Upper lobe of left lung (tissue), 6 donors: ENCODE results near the gene ZNF292. TPM values are rescaled to one million over a fixed set of nuclear protein-coding genes. Genes with fewer than 3 reads are reported as not detected.
A peak's percentile ranks its signal among the peaks of the same experiment; 100 is the strongest.

Experiments used
- ATAC-seq, 2 donors: fragments of 200-7000 bp; cut with Tn5 transposase; one replicate each; pipeline ENCODE4 v1.9.1; 2022; ENCODE audit warnings: mild to moderate bottlenecking in 2 of 2, moderate library complexity in 2 of 2; ENCODE audit not compliant: low FRiP score in 2 of 2
- DNase-seq, 2 donors: peaks; one replicate each; pipeline ENCODE4 v3.0.0-alpha.2; 2019 to 2020
- H3K27ac ChIP-seq, 4 donors: fragments of 200-600 bp; sonication (generic); one replicate each; pipeline ENCODE4 v1.5.1; 2016 to 2019
- H3K27me3 ChIP-seq, 4 donors: fragments of 200-600 bp; sonication (generic); one replicate each; pipeline ENCODE4 v1.5.1; 2017 to 2019
- H3K36me3 ChIP-seq, 4 donors: fragments of 200-600 bp; sonication (generic); one replicate each; pipeline ENCODE4 v1.5.1; 2016 to 2019
- H3K4me1 ChIP-seq, 4 donors: fragments of 200-600 bp; sonication (generic); one replicate each; pipeline ENCODE4 v1.5.1; 2018 to 2019
- H3K4me3 ChIP-seq, 4 donors: fragments of 200-600 bp; sonication (generic); one replicate each; pipeline ENCODE4 v1.5.1; 2017 to 2019; ENCODE audit warnings: mild to moderate bottlenecking in 2 of 4, moderate library complexity in 1 of 4
- H3K9me3 ChIP-seq, 4 donors: fragments of 200-600 bp; sonication (generic); one replicate each; pipeline ENCODE4 v1.5.1; 2018 to 2019
- EP300 ChIP-seq, 4 donors: sonication (generic); formaldehyde crosslinking; IDR thresholded peaks; one replicate each; pipeline ENCODE4 v1.5.1; 2017; ENCODE audit warnings: antibody characterized with exemption in 4 of 4, control low read depth in 2 of 4
- POLR2A ChIP-seq, 4 donors: fragments of 450-650 bp; IDR thresholded peaks; one replicate each; pipeline ENCODE4 v1.5.1; 2016 to 2017; ENCODE audit warnings: antibody characterized with exemption in 4 of 4, mild to moderate bottlenecking in 2 of 4
- POLR2AphosphoS5 ChIP-seq, 2 donors: sonication (generic); formaldehyde crosslinking; IDR thresholded peaks; one replicate each; pipeline ENCODE4 v1.5.1; 2017; ENCODE audit warnings: antibody characterized with exemption in 2 of 2
- WGBS, 2 donors: methylation state at CpG; one replicate each; pipeline ENCODE4 v1.1.5; 2017 to 2018; 5-methylcytosine and 5-hydroxymethylcytosine counted together
- total RNA-seq, 6 donors: library from RNA; depleted of rRNA in 4 of 6; stranded (reverse); fragments of >200 nt in 4 of 6; gene quantifications; one replicate each; pipeline versions ENCODE4 v1.1.0 to v1.2.1, GENCODE V29; 2016 to 2021
- TF ChIP-seq, protein P1 (sequence below), 6 experiments: fragments of 450-650 bp in 4 of 6; fragments of 200-600 bp in 2 of 6; sonication (generic) in 2 of 6; IDR thresholded peaks; one replicate each; pipeline ENCODE4 v1.5.1; 2016 to 2019; ENCODE audit warnings: antibody characterized with exemption in 6 of 6
- donor health status: DM: no; HTN: no; CAD: no; lungs with moderate emphysema.
- donor health status: DM: no; HTN: yes; CAD: no; lungs with severe emphysema.

Gene ZNF292
- 10 to 100 TPM; 19.9 to 60.8 (median 32.0) TPM for total RNA-seq

DNA sequence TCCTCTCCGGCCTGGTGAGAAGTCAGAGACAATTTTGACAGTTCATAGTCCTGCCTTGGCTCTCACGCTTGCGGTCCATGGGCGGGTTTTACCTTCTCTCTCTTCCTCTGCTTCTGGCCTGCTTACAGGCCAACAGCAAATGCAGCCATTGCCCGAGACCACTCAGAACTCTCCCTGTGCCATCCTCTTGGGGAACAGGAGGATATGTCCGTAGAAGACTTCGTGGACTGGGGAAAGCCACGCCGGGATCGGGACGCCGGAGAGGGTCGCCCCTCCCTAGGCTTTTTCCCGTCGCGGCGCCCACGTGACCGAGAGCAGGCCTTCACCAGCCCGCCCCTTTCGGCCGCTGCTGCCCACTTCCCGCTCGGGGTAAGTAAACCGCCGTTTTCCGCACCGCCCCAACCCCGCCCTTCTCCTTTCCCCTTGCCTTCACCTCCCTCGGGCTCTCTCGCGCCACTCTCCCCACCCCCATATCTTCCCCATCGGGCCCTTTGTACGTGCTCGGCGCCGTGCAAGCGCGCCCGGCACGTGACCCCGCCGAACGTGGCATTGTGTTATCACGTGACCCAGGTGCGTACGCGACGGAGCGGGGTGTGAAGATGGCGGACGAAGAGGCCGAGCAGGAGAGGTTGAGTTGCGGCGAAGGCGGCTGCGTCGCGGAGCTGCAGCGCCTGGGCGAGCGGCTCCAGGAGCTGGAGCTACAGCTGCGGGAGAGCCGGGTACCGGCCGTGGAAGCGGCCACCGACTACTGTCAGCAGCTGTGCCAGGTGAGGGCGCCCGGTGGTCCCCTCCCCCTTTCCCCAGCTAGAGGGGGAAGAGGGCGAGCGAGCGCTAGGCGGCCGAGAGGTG is at the start of gene ZNF292:
Gene ZNF292 (plus strand): TSS at position 573 of the 849 bp plus-strand sequence. CDS start 27 bp downstream, at position 600.
- Histone ChIP-seq H3K9me3 (no peaks in the 10 kb centered on the region), H3K36me3 (no peaks in the 10 kb centered on the region), H3K4me1 (peaks cover 21 to 43% (median 34%) of the 10 kb centered on the region in 4 donors), H3K27ac (peak within 1 kb of the TSS; percentile 89 to 95 (median 90)), H3K27me3 (no peaks in the 10 kb centered on the region), H3K4me3 (peak within 1 kb of the TSS; percentile 88 to 93 (median 90))
- WGBS, 2 donors, result 0% methylated on average over 21 to 70 of the region's 75 CpGs
- DNase-seq (peak; percentile 98), ATAC-seq (peak; percentile 94 to 99)
- peak in 1 of 4 donors; percentile 66 for TF ChIP-seq EP300 (IDR thresholded peaks at IDR 0.05)
- TF ChIP-seq, protein P1, sequence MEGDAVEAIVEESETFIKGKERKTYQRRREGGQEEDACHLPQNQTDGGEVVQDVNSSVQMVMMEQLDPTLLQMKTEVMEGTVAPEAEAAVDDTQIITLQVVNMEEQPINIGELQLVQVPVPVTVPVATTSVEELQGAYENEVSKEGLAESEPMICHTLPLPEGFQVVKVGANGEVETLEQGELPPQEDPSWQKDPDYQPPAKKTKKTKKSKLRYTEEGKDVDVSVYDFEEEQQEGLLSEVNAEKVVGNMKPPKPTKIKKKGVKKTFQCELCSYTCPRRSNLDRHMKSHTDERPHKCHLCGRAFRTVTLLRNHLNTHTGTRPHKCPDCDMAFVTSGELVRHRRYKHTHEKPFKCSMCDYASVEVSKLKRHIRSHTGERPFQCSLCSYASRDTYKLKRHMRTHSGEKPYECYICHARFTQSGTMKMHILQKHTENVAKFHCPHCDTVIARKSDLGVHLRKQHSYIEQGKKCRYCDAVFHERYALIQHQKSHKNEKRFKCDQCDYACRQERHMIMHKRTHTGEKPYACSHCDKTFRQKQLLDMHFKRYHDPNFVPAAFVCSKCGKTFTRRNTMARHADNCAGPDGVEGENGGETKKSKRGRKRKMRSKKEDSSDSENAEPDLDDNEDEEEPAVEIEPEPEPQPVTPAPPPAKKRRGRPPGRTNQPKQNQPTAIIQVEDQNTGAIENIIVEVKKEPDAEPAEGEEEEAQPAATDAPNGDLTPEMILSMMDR (IDR thresholded peaks at IDR 0.05), result peak in 1 of 6 experiments; percentile 11
- TF ChIP-seq POLR2A (IDR thresholded peaks at IDR 0.05), result peak in 2 of 4 donors; percentile 66 to 77
- TF ChIP-seq POLR2AphosphoS5 (IDR thresholded peaks at IDR 0.05), result peak; percentile 91 to 93

- Histone ChIP-seq H3K4me3 (no peak overlapping the region), H3K9me3 (no peaks in the 10 kb centered on the region), H3K4me1 (no peaks in the 10 kb centered on the region), H3K27ac (no peak overlapping the region), H3K36me3 (no peaks in the 10 kb centered on the region), H3K27me3 (no peaks in the 10 kb centered on the region)
- ATAC-seq (no peak), DNase-seq (no peak)
- TF ChIP-seq EP300 (IDR thresholded peaks at IDR 0.05), result no peak
- TF ChIP-seq POLR2A (IDR thresholded peaks at IDR 0.05), result no peak
- TF ChIP-seq POLR2AphosphoS5 (IDR thresholded peaks at IDR 0.05), result no peak
- TF ChIP-seq, protein P1 (IDR thresholded peaks at IDR 0.05), result no peak
Measured at GRCh38 chr6:87105823-87106222, 49.5 kb upstream of the ZNF292 start.

- H3K4me1 ChIP-seq, result no peaks in the 10 kb centered on the region
- no peak overlapping the region for H3K27ac ChIP-seq
- H3K27me3 ChIP-seq, result no peaks in the 10 kb centered on the region
- H3K9me3 ChIP-seq, result no peaks in the 10 kb centered on the region
- 96 to 100% methylated on average over 1 of the region's 1 CpG for WGBS, 2 donors
- H3K4me3 ChIP-seq, result no peak overlapping the region
- H3K36me3 ChIP-seq, result no peaks in the 10 kb centered on the region
- TF ChIP-seq POLR2A (IDR thresholded peaks at IDR 0.05) (no peak), POLR2AphosphoS5 (IDR thresholded peaks at IDR 0.05) (no peak), EP300 (IDR thresholded peaks at IDR 0.05) (no peak)
- TF ChIP-seq, protein P1 (IDR thresholded peaks at IDR 0.05), result no peak
- ATAC-seq, result no peak
- DNase-seq, result no peak
Measured at GRCh38 chr6:87110636-87111035, 44.7 kb upstream of the ZNF292 start.

- Histone ChIP-seq H3K36me3 (no peaks in the 10 kb centered on the region), H3K4me3 (no peak overlapping the region), H3K27me3 (no peaks in the 10 kb centered on the region), H3K4me1 (no peaks in the 10 kb centered on the region), H3K9me3 (no peaks in the 10 kb centered on the region), H3K27ac (no peak overlapping the region)
- WGBS, 2 donors, result 58 to 70% methylated on average over 2 of the region's 2 CpGs
- no peak for ATAC-seq
- TF ChIP-seq POLR2A (IDR thresholded peaks at IDR 0.05) (no peak), EP300 (IDR thresholded peaks at IDR 0.05) (no peak), POLR2AphosphoS5 (IDR thresholded peaks at IDR 0.05) (no peak)
- TF ChIP-seq, protein P1 (IDR thresholded peaks at IDR 0.05), result no peak
- DNase-seq, result no peak
Measured at GRCh38 chr6:87115402-87116135, 39.8 kb upstream of the ZNF292 start.
